Stimulated activated CD4-positive, alpha-beta T cell treated with anti-CD3 and anti-CD28 coated beads, Interleukin-2, amount 100 ng/mL, for 24 hours (primary cell): ENCODE data around the gene NR2F2.

Experiments
- DNase-seq, 2 donors: peaks; one replicate each; pipeline ENCODE4 v3.0.0-alpha.2; 2020

Gene NR2F2

GRCh38 chr15:96320703-96321638 is 9.5 kb upstream of the NR2F2 start:
- DNase-seq = no peak

GRCh38 chr15:96321639-96322535 is 8.6 kb upstream of the NR2F2 start:
- no peak for DNase-seq

GRCh38 chr15:96322536-96323318 is 7.8 kb upstream of the NR2F2 start:
- DNase-seq = no peak

- no peak for DNase-seq
These were observed 7.0 kb upstream of the NR2F2 start for GRCh38 chr15:96323319-96324145.

- no peak for DNase-seq
These were observed 6.2 kb upstream of the NR2F2 start for GRCh38 chr15:96324192-96324895.

- no peak for DNase-seq
These were observed 5.5 kb upstream of the NR2F2 start for GRCh38 chr15:96324940-96325540.

GRCh38 chr15:96325541-96326327 is 4.8 kb upstream of the NR2F2 start:
- no peak for DNase-seq

- DNase-seq = no peak
These were observed 4.0 kb upstream of the NR2F2 start for GRCh38 chr15:96326328-96327154.

- DNase-seq = no peak
These were observed 3.3 kb upstream of the NR2F2 start for GRCh38 chr15:96327155-96327741.

GRCh38 chr15:96328181-96328876 is 2.2 kb upstream of the NR2F2 start:
- DNase-seq = no peak

GRCh38 chr15:96328877-96329195 is 1.7 kb upstream of the NR2F2 start:
- no peak for DNase-seq

GRCh38 chr15:96329403-96329981 is 1.0 kb upstream of the NR2F2 start:
- DNase-seq = no peak

- DNase-seq = no peak
These were observed 443 bp upstream of the NR2F2 start for GRCh38 chr15:96330064-96330449.

GRCh38 chr15:96331144-96331944 is 844 bp downstream of the NR2F2 start:
- DNase-seq = no peak

- DNase-seq = no peak
These were observed 1.6 kb downstream of the NR2F2 start for GRCh38 chr15:96331945-96332636.

GRCh38 chr15:96332637-96333121 is 2.2 kb downstream of the NR2F2 start:
- no peak for DNase-seq
